Tibial nerve (tissue), 4 donors: ENCODE results near the gene CAVIN3.

Source experiments
- CTCF ChIP-seq, 5 experiments: fragments of 200-600 bp in 3 of 5; fragments of 450-650 bp in 2 of 5; sonication (generic) in 3 of 5; IDR thresholded peaks; one replicate each; pipeline ENCODE4 v1.5.1; 2016 to 2019; ENCODE audit warnings: antibody characterized with exemption in 5 of 5, mild to moderate bottlenecking in 3 of 5, moderate library complexity in 2 of 5
- EP300 ChIP-seq, 2 donors: sonication (generic); formaldehyde crosslinking; IDR thresholded peaks; one replicate each; pipeline ENCODE4 v1.6.1; 2017; ENCODE audit warnings: antibody characterized with exemption in 2 of 2, mild to moderate bottlenecking in 1 of 2
- POLR2A ChIP-seq, 2 donors: fragments of 450-650 bp; IDR thresholded peaks; one replicate each; pipeline ENCODE4 v1.6.1; 2017; ENCODE audit warnings: antibody characterized with exemption in 2 of 2, mild to moderate bottlenecking in 2 of 2, moderate library complexity in 2 of 2

GRCh38 chr11:6284250-6284649 lies 36.1 kb downstream of the CAVIN3 start:
- TF ChIP-seq POLR2A (IDR thresholded peaks at IDR 0.05): no peak
- TF ChIP-seq CTCF (IDR thresholded peaks at IDR 0.05): no peak
- TF ChIP-seq EP300 (IDR thresholded peaks at IDR 0.05): no peak
